HFFc6 (cell line): ENCODE measurements around the gene GLIS1. TPM values are rescaled to one million over a fixed set of nuclear protein-coding genes. Genes with fewer than 3 reads are reported as not detected.

Source experiments
- DNase-seq: peaks from one replicate; pipeline ENCODE4 v3.0.0-alpha.2; 2018
- H3K27ac Mint-ChIP-seq: 2 replicates; pipeline ENCODE4 v1.8.0; 2020; ENCODE audit warnings: mild to moderate bottlenecking, mixed read lengths
- H3K27me3 Mint-ChIP-seq: 2 replicates; pipeline ENCODE4 v1.8.0; 2021; ENCODE audit warnings: mild to moderate bottlenecking, moderate library complexity, mixed read lengths; ENCODE audit not compliant: insufficient read depth
- H3K36me3 Mint-ChIP-seq: 2 replicates; pipeline ENCODE4 v1.8.0; 2021; ENCODE audit warnings: low read depth, mixed read lengths
- H3K4me1 Mint-ChIP-seq: 2 replicates; pipeline ENCODE4 v1.8.0; 2020; ENCODE audit warnings: low read depth, mixed read lengths
- H3K4me3 Mint-ChIP-seq: 2 replicates; pipeline ENCODE4 v1.8.0; 2020; ENCODE audit warnings: mild to moderate bottlenecking, moderate library complexity, mixed read lengths
- H3K9me3 Mint-ChIP-seq: 2 replicates; pipeline ENCODE4 v1.8.0; 2020; ENCODE audit warnings: mild to moderate bottlenecking, mixed read lengths
- CTCF ChIP-seq: fragments of 200-600 bp; sonication (generic); IDR thresholded peaks from 2 replicates; pipeline ENCODE4 v1.5.0; 2021; ENCODE audit warnings: antibody characterized with exemption, mild to moderate bottlenecking
- total RNA-seq, 6 experiments: library from RNA; stranded (reverse); fragmentation: NEBNext Ultra II Directional; extraction: Animal tissue kit (Norgen Biotek cat#: 25700); gene quantifications; 2 replicates in 1 of 6; 3 replicates in 5 of 6; pipeline ENCODE4 v1.2.3, GENCODE V29; 2021

The GLIS1 gene
- total RNA-seq, 6 experiments from 2014 or later = 1.1 to 1.9 (median 1.2) TPM

GRCh38 chr1:53615101-53615500 is 123.9 kb downstream of the GLIS1 start:
- Mint-ChIP-seq H3K9me3 (peaks cover 19% of the 10 kb centered on the region), H3K27me3 (peaks cover 24% of the 10 kb centered on the region), H3K4me3 (no peak overlapping the region), H3K4me1 (peaks cover 11% of the 10 kb centered on the region), H3K36me3 (peaks cover 17% of the 10 kb centered on the region), H3K27ac (no peak overlapping the region)
- no peak for TF ChIP-seq CTCF
- no peak for DNase-seq

DNA sequence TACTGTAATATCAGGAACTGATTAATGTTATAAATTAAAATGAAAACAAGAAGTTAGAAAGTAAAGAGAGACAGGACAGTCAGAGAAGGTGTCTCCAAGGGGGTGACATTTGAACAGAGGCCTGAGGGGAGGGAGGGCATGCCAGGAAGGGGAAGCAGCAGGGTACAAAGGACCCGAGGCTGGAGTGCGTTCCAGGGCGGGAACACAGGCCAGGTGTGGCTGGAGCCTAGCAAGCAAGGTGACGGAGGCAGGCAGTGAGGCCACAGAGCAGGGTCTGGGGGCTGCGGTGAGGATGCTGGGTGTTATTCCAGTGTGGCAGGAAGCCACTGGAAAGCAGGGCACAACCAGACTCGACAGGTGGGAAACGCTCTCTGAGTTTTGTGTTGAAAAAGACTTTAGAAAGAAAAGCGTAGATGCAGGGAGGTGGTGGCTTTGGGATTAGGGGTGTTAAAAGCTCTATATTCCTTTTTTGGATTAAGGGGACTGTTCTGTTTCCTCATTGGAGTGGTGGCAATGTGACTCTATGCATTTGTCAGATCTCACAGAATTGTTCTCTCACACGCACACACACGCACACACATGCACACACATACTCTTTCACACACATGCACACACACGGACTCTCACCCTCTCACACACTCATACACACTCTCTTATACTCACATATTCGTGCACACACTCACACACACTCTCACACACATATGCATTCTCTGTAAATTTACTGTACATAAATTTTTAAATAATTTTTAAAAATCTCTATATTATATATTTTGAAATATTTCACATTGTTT is 124.5 kb downstream of the GLIS1 start:
- H3K27me3 Mint-ChIP-seq = peaks cover 22% of the 10 kb centered on the region

DNA sequence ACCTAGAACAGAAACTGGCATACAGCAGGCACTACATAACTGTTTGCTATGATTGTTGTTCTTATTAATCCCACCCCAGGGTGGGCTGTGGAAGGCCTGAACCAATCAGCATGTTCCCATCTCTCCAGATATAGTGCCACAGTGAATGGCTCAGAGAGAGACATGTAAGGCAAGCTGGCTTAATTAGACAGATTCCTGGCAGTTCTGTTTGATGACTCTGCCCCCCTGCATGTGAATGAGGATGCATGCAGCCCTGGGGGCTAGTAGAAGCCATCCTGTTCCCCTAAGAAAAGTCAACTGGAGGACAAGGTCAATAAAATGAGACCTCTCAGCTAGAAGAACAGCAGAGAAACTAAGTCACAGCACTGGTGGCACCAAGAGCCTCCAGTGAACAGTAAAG is 130.3 kb downstream of the GLIS1 start:
- no peak for TF ChIP-seq CTCF
- Mint-ChIP-seq H3K27ac (no peak overlapping the region), H3K9me3 (peaks cover 19% of the 10 kb centered on the region), H3K27me3 (peaks cover 21% of the 10 kb centered on the region), H3K4me1 (no peaks in the 10 kb centered on the region), H3K36me3 (peaks cover 17% of the 10 kb centered on the region), H3K4me3 (no peak overlapping the region)
- no peak for DNase-seq

More for the DNA sequence above, 124.5 kb downstream of the GLIS1 start:
- peaks cover 17% of the 10 kb centered on the region for H3K36me3 Mint-ChIP-seq
- TF ChIP-seq CTCF = no peak
- no peak for DNase-seq
- no peak overlapping the region for H3K4me3 Mint-ChIP-seq
- no peak overlapping the region for H3K27ac Mint-ChIP-seq
- peaks cover 11% of the 10 kb centered on the region for H3K4me1 Mint-ChIP-seq
- peaks cover 19% of the 10 kb centered on the region for H3K9me3 Mint-ChIP-seq

DNA sequence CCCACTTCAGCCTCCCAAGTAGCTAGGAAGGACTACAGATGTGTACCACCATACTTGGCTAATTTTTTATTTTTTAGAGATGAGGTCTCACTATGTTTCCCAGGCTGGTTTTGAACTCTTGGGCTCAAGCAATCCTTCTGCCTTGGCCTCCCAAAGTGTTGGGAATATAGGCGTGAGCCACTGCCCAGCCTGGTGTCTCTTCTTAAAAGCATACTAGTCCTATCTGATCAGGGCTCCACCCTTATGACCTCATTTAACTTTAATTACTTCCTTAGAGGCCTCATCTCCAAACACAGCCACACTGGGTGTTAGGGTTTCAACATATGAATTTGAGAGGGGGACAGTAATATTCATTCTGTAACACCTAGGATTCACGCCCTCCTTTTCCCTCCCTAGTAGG is 130.9 kb downstream of the GLIS1 start:
- Mint-ChIP-seq H3K9me3 (peaks cover 19% of the 10 kb centered on the region), H3K36me3 (peaks cover 17% of the 10 kb centered on the region), H3K27ac (no peak overlapping the region), H3K4me3 (no peak overlapping the region), H3K27me3 (peaks cover 22% of the 10 kb centered on the region), H3K4me1 (no peaks in the 10 kb centered on the region)
- no peak for DNase-seq
- no peak for TF ChIP-seq CTCF

DNA sequence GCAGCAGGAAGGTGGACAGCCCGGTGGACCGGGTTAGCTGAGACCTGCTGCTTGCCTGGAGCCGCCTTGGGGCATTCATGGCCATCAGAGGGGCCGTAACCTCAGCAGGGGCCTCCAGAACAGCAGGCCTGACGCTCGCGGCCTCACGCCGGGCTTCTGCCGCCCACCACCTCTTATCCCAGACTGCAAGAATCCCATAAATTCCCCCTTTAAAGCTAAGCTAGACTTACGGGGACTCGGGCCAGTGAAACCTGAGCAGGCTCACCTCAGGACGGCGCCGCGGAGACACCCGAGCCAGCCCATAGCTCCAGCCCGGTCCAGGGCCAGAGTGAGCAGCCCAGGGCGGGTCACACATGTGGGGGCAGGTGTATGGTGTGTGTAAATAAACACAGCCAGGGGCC is 132.3 kb downstream of the GLIS1 start:
- no peak for TF ChIP-seq CTCF
- Mint-ChIP-seq H3K4me3 (no peak overlapping the region), H3K27me3 (peaks cover 14% of the 10 kb centered on the region), H3K9me3 (peaks cover 15% of the 10 kb centered on the region), H3K27ac (no peak overlapping the region), H3K4me1 (no peaks in the 10 kb centered on the region), H3K36me3 (peaks cover 14% of the 10 kb centered on the region)
- no peak for DNase-seq
